Mesenchymal stem cell (in vitro differentiated cells and primary cell): ENCODE measurements around the gene HJURP.

Experiments
- DNase-seq: peaks from one replicate; pipeline ENCODE4 v3.0.0-alpha.2; 2013
- H2AFZ ChIP-seq: one replicate; pipeline ENCODE4 v1.6.1; 2013; ENCODE audit warnings: low read depth, mild to moderate bottlenecking, control low read depth, inconsistent platforms, low read length, moderate library complexity
- H2AK5ac ChIP-seq: 2 replicates; pipeline ENCODE4 v1.6.1; 2013; ENCODE audit warnings: low read length, moderate library complexity, mild to moderate bottlenecking, inconsistent platforms; ENCODE audit not compliant: severe bottlenecking
- H2BK120ac ChIP-seq: one replicate; pipeline ENCODE4 v1.6.1; 2013; ENCODE audit warnings: low read depth, mild to moderate bottlenecking, inconsistent platforms, low read length, moderate library complexity
- H2BK12ac ChIP-seq, 2 experiments: one replicate each; pipeline ENCODE4 v1.6.1; 2013; ENCODE audit warnings: inconsistent platforms in 2 of 2, low read length in 2 of 2, mild to moderate bottlenecking in 2 of 2, moderate library complexity in 2 of 2, control low read depth in 1 of 2
- H2BK15ac ChIP-seq: one replicate; pipeline ENCODE4 v1.6.1; 2013; ENCODE audit warnings: mild to moderate bottlenecking, low read depth, inconsistent platforms; ENCODE audit not compliant: poor library complexity, severe bottlenecking
- H2BK5ac ChIP-seq: 2 replicates; pipeline ENCODE4 v1.6.1; 2013; ENCODE audit warnings: low read depth, mild to moderate bottlenecking, low read length, control low read depth, inconsistent platforms; ENCODE audit not compliant: poor library complexity, severe bottlenecking
- H3K14ac ChIP-seq, 2 experiments: one replicate each; pipeline ENCODE4 v1.6.1; 2013; ENCODE audit warnings: inconsistent platforms in 2 of 2, low read length in 2 of 2, control low read depth in 1 of 2, mild to moderate bottlenecking in 1 of 2, moderate library complexity in 1 of 2
- H3K18ac ChIP-seq, 2 experiments: one replicate each; pipeline ENCODE4 v1.6.1; 2013; ENCODE audit warnings: inconsistent platforms in 2 of 2, low read length in 2 of 2, control low read depth in 1 of 2, low read depth in 1 of 2, mild to moderate bottlenecking in 1 of 2
- H3K23ac ChIP-seq, 2 experiments: one replicate each; pipeline ENCODE4 v1.6.1; 2013; ENCODE audit warnings: inconsistent platforms in 2 of 2, low read length in 2 of 2, mild to moderate bottlenecking in 2 of 2, moderate library complexity in 2 of 2, control low read depth in 1 of 2
- H3K27ac ChIP-seq: 2 replicates; pipeline ENCODE4 v1.5.1; 2013; ENCODE audit warnings: mild to moderate bottlenecking, moderate library complexity, low read length, control low read depth, inconsistent platforms; ENCODE audit not compliant: poor library complexity, severe bottlenecking
- H3K27me3 ChIP-seq, 2 experiments: 2 replicates each; pipeline versions ENCODE4 v1.6.1 to v1.7.0; 2013; ENCODE audit warnings: low read length in 2 of 2, mild to moderate bottlenecking in 2 of 2, moderate library complexity in 2 of 2, control low read depth in 1 of 2, inconsistent platforms in 1 of 2; ENCODE audit not compliant: control insufficient read depth in 1 of 2, insufficient read depth in 1 of 2
- H3K36me3 ChIP-seq, 2 experiments: 2 replicates each; pipeline versions ENCODE4 v1.6.1 to v1.7.0; 2013; ENCODE audit warnings: low read length in 2 of 2, control low read depth in 1 of 2, inconsistent platforms in 1 of 2, low read depth in 1 of 2, mild to moderate bottlenecking in 1 of 2; ENCODE audit not compliant: insufficient read depth in 2 of 2, control insufficient read depth in 1 of 2
- H3K4ac ChIP-seq, 2 experiments: one replicate each; pipeline ENCODE4 v1.6.1; 2013; ENCODE audit warnings: inconsistent platforms in 2 of 2, low read length in 2 of 2, mild to moderate bottlenecking in 2 of 2, moderate library complexity in 2 of 2, control low read depth in 1 of 2, low read depth in 1 of 2
- H3K4me1 ChIP-seq: 2 replicates; pipeline ENCODE4 v1.6.1; 2013; ENCODE audit warnings: low read depth, low read length, control low read depth; ENCODE audit not compliant: control insufficient read depth, insufficient read depth
- H3K4me2 ChIP-seq: 2 replicates; pipeline ENCODE4 v1.6.1; 2013; ENCODE audit warnings: low read length, mild to moderate bottlenecking, inconsistent platforms; ENCODE audit not compliant: poor library complexity, severe bottlenecking
- H3K4me3 ChIP-seq, 2 experiments: 2 replicates each; pipeline versions ENCODE4 v1.5.1 to v1.7.0; 2013; ENCODE audit warnings: low read length in 2 of 2, mild to moderate bottlenecking in 2 of 2, control low read depth in 1 of 2, low read depth in 1 of 2; ENCODE audit not compliant: insufficient read depth in 1 of 2
- H3K79me1 ChIP-seq: replicated peaks from 2 replicates; pipeline ENCODE4 v1.6.1; 2013; ENCODE audit warnings: mild to moderate bottlenecking, control low read depth, low read length, inconsistent platforms; ENCODE audit not compliant: poor library complexity, severe bottlenecking
- H3K9ac ChIP-seq: 2 replicates; pipeline ENCODE4 v1.7.0; 2013; ENCODE audit warnings: mild to moderate bottlenecking, low read length, moderate library complexity
- H3K9me3 ChIP-seq: 2 replicates; pipeline ENCODE4 v1.7.0; 2013; ENCODE audit warnings: mild to moderate bottlenecking, low read length; ENCODE audit not compliant: control insufficient read depth
- H4K8ac ChIP-seq: one replicate; pipeline ENCODE4 v1.6.1; 2013; ENCODE audit warnings: inconsistent platforms, mild to moderate bottlenecking, low read length, moderate library complexity
- H4K91ac ChIP-seq: one replicate; pipeline ENCODE4 v1.6.1; 2013; ENCODE audit warnings: mild to moderate bottlenecking, low read length, inconsistent platforms
- WGBS: methylation state at CpG from one replicate; pipeline ENCODE4 v1.1.7; 2013; ENCODE audit warnings: mixed read lengths; 5-methylcytosine and 5-hydroxymethylcytosine counted together

Gene HJURP

DNA sequence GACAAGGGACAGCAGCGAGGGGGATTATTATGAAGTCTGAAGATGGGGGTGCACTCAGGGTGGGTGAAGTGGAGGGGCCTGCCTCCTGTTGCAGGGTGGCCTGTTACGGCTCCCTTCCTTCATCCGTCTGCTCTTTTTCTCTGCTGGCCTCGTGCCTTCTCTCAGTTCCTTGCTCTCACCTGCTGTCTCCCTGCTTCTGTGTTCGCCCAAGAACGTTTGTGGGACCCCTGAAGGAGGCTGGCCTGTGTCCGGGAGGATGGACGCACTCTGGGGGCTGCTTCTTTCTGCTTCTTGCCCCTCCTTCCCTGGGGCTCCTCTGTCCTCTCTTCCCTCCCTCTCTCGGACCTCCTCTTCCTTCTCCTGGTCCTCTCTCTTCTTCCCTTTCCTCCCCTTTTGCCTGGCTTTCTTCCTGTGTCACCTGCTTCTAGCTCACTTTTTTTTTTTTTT is 62.4 kb downstream of the HJURP start:
- 77% methylated on average over 9 of the region's 9 CpGs for WGBS

DNA sequence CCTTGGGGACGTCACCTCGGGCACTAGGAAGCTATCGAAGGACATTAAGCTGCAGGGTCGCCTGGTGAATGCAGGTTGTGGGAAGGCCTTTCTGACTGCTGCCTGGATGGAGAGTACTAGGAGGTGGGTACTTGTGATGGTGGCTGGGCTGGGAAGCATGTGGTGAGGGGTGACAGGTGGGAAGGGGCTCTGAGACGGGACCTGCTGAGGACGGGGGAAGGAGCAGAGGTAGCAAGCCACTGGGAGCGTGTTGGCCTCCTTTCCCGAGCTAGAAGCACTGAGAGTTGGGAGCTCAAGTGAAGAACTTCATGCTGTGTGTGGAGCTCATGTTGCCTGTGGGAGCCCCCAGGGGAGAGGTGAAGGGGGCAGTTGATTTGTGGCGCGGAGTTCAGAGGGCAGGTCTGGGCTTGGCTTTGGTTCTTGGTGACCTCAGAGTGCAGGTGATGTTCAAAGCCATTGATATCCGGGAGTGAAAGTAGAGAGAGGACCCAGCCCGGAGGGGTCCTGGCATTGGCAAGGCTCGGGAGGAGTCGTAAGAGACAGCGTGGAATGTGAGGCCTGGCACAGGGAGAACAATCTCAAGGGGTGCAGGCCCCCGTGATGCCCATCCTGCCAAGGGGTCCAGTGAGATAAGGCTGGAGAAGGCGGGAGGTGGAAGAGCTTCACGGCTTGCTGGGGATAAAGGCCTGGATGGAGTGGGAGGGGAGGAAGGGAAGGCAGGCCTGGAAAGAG is 63.0 kb downstream of the HJURP start:
- Histone ChIP-seq H2BK12ac (no peak overlapping the region), H3K27ac (no peak overlapping the region), H2BK5ac (no peak overlapping the region), H3K79me1 (no peaks in the 10 kb centered on the region), H3K4ac (no peak overlapping the region), H2AFZ (no peak overlapping the region), H3K36me3 (no peaks in the 10 kb centered on the region), H2BK15ac (no peak overlapping the region), H2BK120ac (no peak overlapping the region), H3K4me2 (no peak overlapping the region), H3K27me3 (peaks cover 12 to 20% of the 10 kb centered on the region in 2 experiments), H4K8ac (no peak overlapping the region), H2AK5ac (no peak overlapping the region), H3K9ac (no peak overlapping the region), H3K23ac (no peak overlapping the region), H3K4me1 (peaks cover 1% of the 10 kb centered on the region), H4K91ac (no peak overlapping the region), H3K14ac (no peak overlapping the region), H3K4me3 (no peak overlapping the region), H3K18ac (no peak overlapping the region), H3K9me3 (no peaks in the 10 kb centered on the region)
- WGBS = 83% methylated on average over 18 of the region's 18 CpGs
- DNase-seq = no peak

More for the DNA sequence above, 62.4 kb downstream of the HJURP start:
- H2BK5ac ChIP-seq = no peak overlapping the region
- peaks cover 12 to 17% of the 10 kb centered on the region in 2 experiments for H3K27me3 ChIP-seq
- H3K36me3 ChIP-seq = no peaks in the 10 kb centered on the region
- H3K23ac ChIP-seq = no peak overlapping the region
- no peaks in the 10 kb centered on the region for H3K9me3 ChIP-seq
- H2AFZ ChIP-seq = no peak overlapping the region
- no peak overlapping the region for H2BK15ac ChIP-seq
- H3K14ac ChIP-seq = no peak overlapping the region
- H3K4me1 ChIP-seq = peaks cover 1% of the 10 kb centered on the region
- H4K91ac ChIP-seq = no peak overlapping the region
- no peak overlapping the region for H2AK5ac ChIP-seq
- H2BK120ac ChIP-seq = no peak overlapping the region
- H3K79me1 ChIP-seq = no peaks in the 10 kb centered on the region
- no peak overlapping the region for H3K9ac ChIP-seq
- H3K4me2 ChIP-seq = no peak overlapping the region
- no peak overlapping the region for H3K18ac ChIP-seq
- no peak for DNase-seq
- no peak overlapping the region for H3K27ac ChIP-seq
- H3K4me3 ChIP-seq = no peak overlapping the region
- no peak overlapping the region for H2BK12ac ChIP-seq
- H3K4ac ChIP-seq = no peak overlapping the region
- no peak overlapping the region for H4K8ac ChIP-seq

DNA sequence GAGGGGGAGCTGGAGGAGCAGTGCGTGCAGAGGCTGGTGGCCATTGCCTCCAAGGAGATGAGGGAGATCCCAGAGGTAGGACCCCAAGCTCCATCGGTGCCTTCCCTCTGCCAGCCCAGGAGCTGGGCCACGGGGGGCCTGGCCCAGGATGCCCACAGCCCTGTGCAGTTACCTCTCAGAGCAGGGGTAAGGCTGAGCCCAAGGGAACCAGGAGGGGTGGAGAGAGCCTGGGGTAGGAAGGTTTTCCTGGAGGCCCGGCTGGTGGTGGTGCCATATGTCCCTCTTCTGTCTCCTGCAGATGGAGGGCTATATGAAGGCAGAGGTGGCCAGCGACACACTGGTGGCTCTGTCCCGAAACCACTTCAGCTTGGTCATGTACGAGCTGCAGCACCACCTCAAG is 64.8 kb downstream of the HJURP start:
- Histone ChIP-seq H3K4me3 (no peak overlapping the region), H2BK12ac (no peak overlapping the region), H3K14ac (no peak overlapping the region), H2AFZ (no peak overlapping the region), H3K79me1 (no peaks in the 10 kb centered on the region), H3K9ac (no peak overlapping the region), H3K23ac (no peak overlapping the region), H4K91ac (no peak overlapping the region), H3K9me3 (no peaks in the 10 kb centered on the region), H3K4ac (no peak overlapping the region), H2AK5ac (no peak overlapping the region), H3K27ac (no peak overlapping the region), H2BK120ac (no peak overlapping the region), H2BK5ac (no peak overlapping the region), H3K4me2 (no peak overlapping the region), H3K18ac (no peak overlapping the region), H2BK15ac (no peak overlapping the region), H4K8ac (no peak overlapping the region), H3K36me3 (no peaks in the 10 kb centered on the region), H3K4me1 (no peaks in the 10 kb centered on the region), H3K27me3 (peaks cover 12 to 21% of the 10 kb centered on the region in 2 experiments)
- 89% methylated on average over 7 of the region's 7 CpGs for WGBS
- DNase-seq = no peak
